A549 treated with AZD9567 at 1 μM for 4 hours (cell line): Measurements from ENCODE around the gene STOM. TPM values are rescaled to one million over a fixed set of nuclear protein-coding genes. Genes with fewer than 3 reads are reported as not detected.

Experiments
- total RNA-seq: library from RNA; stranded (reverse); fragments of 200-300 nt; extraction: Qiagen RNA extraction; gene quantifications from 5 replicates; pipeline ENCODE4 v1.2.3, GENCODE V29; 2022; ENCODE audit not compliant: insufficient read depth

Gene STOM
- 222 to 305 TPM (median 242 TPM) in 5 replicates for total RNA-seq

GRCh38 chr9:121369595-121370265 lies at the start of gene STOM:
TSS of gene STOM (minus strand) at chr9:121370250. CDS start at chr9:121370187, 63 bp downstream.

Other genes starting within 250 kb of the STOM start
- gene RAB14, start 168.4 kb downstream of the STOM start, total RNA-seq: 46.7 to 58.1 TPM (median 50.2 TPM) in 5 replicates
- 49.2 to 65.8 TPM (median 63.2 TPM) in 5 replicates for gene GSN, start 102.1 kb downstream of the STOM start, total RNA-seq
- not detected in 5 replicates for gene GGTA1, start 129.6 kb upstream of the STOM start, total RNA-seq